Islet of Langerhans (tissue), 1 donor: ENCODE data around the gene CLIC1.

ENCODE experiments used
- FAIRE-seq: peaks from one replicate; lab custom pipeline; 2011; peaks lifted over from hg19 to GRCh38; lab: Jason Lieb, UNC

Gene CLIC1

DNA sequence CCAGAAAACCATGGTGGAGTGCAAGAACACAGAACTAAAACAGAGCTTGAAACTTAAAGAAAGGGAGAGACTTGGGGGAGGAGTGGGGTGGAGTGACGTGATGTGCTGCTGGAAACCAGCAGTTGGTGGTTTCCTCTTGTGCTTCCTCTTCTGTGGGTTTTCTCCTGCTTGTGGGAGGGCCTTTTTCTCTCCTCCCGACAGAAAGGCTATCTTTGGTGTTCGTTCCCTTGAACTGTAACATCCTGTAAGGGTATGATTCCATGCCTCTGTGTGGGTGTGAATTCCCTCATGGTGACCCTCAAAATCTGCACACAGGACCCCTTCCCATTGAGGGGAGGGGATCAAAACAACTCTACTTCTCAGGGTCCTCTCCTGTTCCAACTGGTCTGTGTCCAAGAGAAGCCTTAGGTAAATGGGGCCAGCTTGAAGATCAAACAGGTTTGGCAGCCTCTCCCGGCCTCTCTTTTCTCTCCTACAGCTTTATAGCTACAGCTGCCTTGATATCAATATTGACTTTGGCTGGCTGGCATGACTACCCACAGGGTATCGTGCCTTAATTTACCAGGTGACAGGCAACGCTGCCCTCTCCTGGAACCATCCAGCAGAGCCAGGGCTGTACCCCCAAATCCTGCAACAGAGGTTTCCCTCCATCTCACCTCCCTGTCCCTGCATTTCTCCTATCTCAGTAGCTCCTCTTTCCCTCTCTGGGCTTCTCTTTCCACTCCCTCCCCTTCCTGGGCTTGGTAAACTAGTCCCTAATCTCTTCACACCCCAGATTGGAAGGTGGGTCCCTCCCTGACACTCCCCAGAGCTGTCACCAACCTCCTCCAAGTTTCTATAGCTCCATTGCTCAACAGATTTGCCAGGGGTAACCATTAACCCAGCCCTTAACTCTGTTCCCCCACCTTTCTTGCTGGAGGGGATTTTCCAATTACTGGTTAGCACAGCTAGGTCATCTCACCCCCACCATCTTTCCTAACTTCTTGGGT is 2.0 kb upstream of the CLIC1 start:
- no peak for FAIRE-seq

DNA sequence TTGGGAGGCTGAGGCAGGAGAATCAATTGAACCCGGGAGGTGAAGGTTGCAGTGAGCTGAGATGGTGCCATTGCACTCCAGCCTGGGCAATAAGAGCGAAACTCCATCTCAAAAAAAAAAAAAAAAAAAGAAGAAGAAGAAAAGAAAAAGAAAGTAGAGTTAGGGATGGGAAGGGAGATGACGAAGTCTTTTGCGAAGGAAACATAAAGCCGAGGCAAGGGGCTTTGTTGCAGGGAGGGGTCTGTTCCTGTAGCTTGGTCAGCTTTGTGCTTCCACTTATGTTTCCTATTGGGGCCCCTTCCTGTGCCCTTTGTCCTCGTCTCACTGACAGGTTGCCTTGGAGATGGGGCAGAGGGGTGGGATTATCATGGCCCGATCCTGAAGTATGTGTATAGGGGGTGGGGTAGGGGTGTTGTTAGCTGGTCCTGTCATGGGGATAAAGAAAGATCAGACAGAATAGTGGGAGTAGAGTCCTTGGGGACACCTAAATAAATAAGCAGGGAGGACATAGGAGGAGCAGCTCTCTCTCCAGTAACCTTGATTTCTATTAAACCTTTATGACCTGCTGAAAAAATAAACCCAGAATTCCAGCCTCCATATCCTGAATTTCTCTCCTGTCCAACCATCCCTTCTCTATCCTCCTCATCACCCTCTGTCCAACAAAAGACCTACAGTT is 1.1 kb upstream of the CLIC1 start:
- FAIRE-seq, result no peak

DNA sequence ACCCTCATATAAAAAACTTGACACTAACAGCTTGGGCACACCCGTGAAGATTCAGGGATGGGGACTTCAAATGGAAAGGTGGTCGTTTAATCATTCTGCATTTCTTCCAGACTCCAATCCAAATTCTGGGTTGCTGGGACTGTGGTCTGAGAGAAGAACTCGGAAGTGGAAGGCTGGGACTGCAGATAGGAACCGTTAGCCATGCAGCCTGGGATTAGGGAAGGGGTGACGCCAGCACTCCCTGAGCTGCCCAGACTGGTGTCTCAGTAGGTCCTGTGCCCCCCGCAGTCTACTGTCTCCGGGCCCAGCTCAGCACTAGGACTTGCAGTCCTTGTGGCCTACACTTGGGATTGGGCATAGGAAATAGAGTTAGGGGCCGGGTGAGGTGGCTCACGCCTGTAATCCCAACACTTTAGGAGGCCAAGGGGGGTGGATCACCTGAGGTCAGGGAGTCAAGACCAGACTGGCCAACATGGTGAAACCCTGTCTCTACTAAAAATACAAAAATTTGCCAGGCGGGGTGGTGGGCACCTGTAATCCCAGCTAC is 511 bp upstream of the CLIC1 start:
- no peak for FAIRE-seq

DNA sequence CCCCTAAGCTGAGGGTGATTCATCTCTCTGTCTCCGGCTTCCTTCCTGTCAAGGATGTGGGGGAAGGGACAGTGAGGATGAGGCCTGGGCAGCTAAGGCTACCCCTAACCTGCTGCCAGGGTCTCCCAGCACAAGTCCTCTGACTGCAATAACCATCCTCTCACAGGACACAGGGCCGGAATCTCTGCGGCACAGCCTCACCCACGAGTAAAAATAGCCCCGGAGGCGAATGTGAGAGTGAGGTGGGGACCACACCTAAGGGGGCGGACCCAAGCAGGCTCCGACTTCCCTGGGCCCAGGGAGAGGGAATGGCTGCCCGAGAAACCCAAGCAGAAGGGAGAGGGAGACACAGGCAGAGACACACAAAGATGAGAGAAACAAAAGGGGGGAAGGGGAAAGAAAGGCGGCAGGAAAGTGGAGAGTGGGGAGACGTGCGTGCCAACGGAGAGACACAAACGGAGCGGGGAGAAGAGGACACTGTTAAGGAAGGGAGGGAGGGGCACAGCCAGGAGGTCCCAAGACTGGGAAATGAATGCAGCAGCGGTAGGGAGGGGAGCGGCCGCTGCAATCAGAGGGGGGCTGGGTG is 1.4 kb downstream of the CLIC1 start:
- FAIRE-seq, result no peak

DNA sequence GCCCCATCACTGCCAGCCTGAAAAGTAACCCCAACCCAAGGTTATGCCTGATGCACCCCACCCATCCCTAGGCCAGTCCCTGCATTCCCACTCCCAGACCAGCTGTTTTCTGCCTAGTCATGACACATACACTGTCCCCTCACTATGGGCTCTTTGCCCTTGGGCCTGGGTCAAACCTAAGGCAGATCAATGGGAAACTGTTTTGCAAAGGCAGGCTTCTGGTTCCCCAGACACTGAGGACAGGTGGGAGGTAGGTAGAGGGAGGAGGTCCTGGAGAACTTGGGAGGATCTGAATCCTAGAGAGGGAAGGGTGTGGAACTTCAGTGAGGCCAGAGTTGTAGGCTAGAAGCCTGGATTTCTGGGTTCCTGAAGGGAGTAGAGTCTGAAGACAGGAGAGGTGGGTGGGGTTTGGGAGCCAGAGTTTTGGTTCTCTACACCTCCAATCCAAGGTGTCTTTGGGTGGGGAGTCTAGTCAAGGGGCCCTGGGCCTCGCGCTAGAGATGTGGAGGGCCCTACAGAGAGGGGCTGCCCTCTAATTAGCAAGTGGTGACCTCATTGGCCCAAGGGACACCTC is 2.0 kb downstream of the CLIC1 start:
- no peak for FAIRE-seq

- no peak for FAIRE-seq
These were observed 2.6 kb downstream of the CLIC1 start for GRCh38 chr6:31733734-31734133.

- FAIRE-seq, result no peak
These were observed 4.3 kb downstream of the CLIC1 start for GRCh38 chr6:31732029-31732428.

DNA sequence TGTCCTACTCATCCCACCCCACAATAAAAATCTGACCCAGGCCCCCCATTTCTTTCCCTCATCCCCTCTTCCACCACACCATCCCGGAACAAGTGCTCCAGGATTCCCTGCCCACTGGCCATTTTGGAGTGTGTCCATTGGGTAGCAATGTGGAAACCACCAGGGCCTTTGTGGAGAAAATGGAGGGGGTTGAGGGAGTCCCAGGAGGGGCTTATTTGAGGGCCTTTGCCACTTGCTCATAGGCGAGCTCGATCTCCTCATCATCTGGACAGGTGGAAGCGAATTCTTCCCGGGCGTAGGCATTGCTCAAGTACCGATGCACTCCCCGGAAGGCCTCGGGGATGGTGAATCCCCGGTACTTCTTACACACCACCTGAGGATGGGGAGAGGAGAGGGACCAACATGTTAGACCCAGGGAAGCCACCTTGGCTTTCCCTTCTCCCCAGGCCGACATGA is 5.7 kb downstream of the CLIC1 start:
- no peak for FAIRE-seq

- FAIRE-seq, result no peak
These were observed 6.2 kb downstream of the CLIC1 start for GRCh38 chr6:31729979-31730630.

GRCh38 chr6:31729515-31729978 is 6.8 kb downstream of the CLIC1 start:
- no peak for FAIRE-seq

DNA sequence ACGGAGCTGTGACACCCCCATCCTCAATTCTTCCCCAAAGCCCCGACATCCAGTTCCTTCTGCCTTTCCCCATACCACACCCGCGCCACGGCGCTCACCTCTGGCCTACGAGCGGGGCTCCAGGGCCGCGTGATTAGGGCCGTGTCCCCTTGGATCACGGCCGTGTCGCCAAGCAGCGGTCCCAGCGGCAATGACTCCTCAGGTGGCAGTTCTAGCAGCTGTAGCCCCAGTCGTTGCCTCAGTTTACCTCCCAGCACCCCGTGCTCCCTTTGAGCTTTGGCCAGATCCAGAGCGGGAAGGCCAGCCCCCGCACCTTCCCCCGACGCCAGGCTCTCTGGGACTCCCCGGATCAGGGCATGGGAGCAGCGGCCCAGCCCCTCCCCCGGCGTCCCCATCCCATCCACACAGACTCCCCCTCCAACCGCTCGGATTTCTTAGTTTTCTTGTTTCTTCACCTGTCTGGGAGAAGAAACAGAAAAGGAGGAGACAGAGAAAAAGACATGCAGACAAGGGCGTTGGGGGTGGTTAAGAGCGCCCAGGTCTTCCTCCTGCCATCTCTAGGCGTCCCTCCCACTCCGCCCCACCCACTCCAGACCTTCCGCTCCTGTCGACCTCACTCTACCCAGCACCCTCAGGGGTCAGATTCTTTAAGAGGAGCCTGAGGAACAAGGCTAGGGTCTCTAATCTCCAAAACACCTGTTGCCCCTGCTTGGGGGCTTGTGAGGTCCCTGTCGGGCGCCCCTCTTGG is 7.4 kb downstream of the CLIC1 start, which contains the start of gene DDAH2:
TSS of gene DDAH2 (minus strand) at position 533 of the 748 bp plus-strand sequence. CDS start at position 395, 138 bp downstream.
- FAIRE-seq, result no peak

- no peak for FAIRE-seq
These were observed 8.3 kb downstream of the CLIC1 start for GRCh38 chr6:31727717-31728671.

GRCh38 chr6:31727034-31727716 is 9.2 kb downstream of the CLIC1 start:
- FAIRE-seq, result no peak

- FAIRE-seq, result no peak
These were observed 10.6 kb downstream of the CLIC1 start for GRCh38 chr6:31725502-31726350.

GRCh38 chr6:31723980-31724691 is 12.2 kb downstream of the CLIC1 start:
- no peak for FAIRE-seq

- no peak for FAIRE-seq
These were observed 12.9 kb downstream of the CLIC1 start, which contains the start of gene MPIG6B for GRCh38 chr6:31723245-31723979. TSS of gene MPIG6B (plus strand) at chr6:31723373. CDS start at chr6:31723384, 11 bp downstream.
